COLO668 (cell line): ENCODE data around the gene SLC39A11.
"Not testable (repeated sequence)": the region's sequence is repeated elsewhere in the genome, so short reads cannot be mapped to it uniquely, and the experiment has no call there.

Experiments used
- DNase-seq: peaks from one replicate; lab custom pipeline; 2025; ENCODE audit not compliant: unreplicated experiment; lab: John Stamatoyannopoulos, UW

Gene SLC39A11

GRCh38 chr17:72640415-72641165, 451.9 kb downstream of the SLC39A11 start:
- DNase-seq: peak; percentile 86

GRCh38 chr17:72639711-72640110, 452.8 kb downstream of the SLC39A11 start:
- DNase-seq: no peak

DNA sequence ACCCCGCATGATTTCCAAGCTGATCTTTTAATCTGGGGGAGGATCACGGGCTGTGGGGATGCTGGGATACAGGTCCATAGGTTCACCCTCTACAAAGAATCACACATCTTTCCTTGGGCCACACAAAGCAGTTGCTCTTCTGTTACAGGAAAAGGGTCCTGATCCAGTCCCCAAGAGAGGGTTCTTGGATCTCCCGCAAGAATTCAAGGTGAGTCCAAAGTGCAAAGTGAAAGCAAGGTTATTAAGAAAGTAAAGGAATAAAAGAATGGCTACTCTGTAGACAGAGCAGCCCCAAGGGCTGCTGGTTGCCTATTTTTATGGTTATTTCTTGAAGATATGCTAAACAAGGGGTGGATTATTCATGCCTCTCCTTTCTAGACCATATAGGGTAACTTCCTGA, 453.6 kb downstream of the SLC39A11 start:
- not testable (repeated sequence) for DNase-seq

DNA sequence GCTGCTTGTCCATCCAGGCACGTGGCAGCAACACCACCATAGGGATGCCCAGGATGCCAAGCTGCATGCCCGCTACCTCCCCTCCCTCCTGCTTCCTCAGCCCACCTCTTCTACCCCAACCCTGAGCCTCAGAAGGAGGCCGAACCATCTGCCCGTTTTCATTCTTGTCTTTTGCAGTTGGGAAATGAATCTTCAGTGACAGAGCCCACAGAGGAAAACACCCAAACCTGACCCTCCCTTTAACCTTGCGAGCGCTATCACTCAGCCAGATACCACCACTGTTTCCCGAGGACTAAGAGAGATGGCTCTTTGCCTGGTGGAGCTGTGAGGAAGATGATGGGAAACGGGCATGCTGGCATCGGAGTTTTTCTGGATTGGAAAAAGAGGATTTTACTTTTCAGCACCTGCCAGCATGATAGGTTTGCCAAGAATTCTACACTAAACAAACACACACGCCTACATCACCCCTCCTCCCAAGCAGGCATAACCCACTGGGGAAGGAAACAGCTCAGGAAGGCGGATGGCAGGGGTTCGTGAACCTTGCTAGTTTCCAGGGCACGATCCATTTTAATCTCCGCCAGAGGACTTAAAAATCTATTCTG, 457.4 kb downstream of the SLC39A11 start:
- DNase-seq: peak; percentile 9

DNA sequence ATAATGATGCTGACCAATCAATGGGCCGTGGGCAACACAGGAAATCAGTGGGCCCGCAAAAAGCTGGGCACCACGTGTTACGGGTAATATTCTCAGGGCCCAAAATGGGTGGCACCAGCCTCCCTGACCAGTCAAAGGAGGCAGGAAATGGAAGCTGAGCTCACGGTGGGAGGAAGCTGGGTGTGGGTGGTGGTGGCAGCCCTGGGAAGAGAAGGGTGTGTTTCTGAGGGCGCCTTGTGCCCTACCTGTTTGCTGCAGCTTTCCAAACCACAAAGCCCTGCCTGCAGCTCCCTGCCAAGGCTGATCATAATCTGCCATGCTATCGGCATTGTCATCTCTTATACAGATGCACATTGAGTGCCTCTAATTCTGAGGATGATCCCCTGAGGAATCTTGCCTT, 457.9 kb downstream of the SLC39A11 start:
- DNase-seq: peak; percentile 5

DNA sequence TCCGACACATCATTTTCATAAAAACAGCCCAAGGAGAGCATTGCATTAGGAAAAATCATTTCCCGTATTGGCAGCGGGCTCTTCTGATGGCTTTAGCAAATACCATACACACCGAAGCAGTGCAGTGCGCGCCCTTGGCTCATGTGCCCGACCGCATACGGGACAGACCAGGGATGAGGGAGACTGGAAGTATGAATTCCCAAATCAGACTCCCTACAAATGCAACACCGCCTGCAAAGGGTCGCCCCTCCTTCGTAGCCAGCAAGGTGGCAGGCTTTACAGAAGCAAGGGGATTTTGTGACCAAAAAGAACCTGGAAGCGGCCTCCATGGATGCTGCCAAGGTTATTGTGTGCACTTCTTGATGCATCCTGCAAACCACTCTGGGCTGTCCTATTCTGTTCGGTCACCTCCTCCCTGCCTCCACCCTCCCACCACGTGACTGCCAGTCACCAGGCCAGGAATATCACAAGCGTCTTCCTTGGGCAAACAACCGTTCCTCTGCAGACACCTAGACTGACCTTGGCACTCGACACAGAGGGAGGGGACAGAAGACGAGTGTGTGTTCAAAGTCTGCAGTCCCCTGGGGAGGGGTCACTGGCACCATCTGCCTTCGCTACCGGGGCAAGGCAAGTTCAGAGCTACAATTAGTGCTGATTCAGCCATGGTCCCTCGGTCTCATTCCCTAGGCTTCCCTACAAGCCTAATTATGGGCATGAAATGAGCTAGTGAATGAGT, 460.4 kb downstream of the SLC39A11 start:
- DNase-seq: peak; percentile 53

DNA sequence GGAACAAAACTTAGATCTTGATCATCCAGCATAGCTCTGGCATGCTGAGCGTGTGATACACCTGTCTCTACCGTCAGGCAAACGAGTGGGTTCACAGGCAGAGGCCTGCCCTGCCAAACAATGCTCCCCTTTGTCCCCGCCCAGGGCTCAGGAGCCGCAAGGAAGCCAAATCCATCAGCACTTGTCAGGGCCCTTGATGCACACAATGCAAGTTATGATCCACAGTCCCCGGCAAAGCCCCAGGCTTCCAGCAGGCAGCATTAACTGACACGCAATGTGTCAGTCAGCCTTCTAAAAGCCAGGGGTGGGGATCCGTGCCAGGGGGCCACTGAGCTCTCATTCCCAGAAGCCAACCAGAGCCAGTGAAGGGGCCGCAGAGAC, 460.9 kb downstream of the SLC39A11 start:
- DNase-seq: peak; percentile 48

DNA sequence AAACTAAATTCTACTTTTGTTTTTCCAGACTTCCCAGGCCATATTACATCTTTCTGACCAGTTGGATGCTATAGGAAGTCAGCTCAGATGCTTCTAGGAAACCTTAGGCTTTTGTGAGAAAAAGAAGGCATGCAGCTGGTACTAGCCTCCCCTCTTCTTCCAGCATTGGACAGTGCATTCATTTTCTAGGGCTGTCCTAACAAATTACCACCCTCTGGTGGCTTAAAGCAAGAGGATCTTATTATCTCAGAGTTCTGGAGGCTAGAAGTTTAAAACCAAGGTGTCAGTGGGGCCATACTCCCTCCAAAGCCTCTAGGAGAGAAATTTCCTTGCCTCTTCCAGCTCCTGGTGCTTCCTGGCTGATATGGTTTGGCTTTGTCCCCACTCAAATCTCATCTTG, 467.8 kb downstream of the SLC39A11 start:
- DNase-seq: no peak

DNA sequence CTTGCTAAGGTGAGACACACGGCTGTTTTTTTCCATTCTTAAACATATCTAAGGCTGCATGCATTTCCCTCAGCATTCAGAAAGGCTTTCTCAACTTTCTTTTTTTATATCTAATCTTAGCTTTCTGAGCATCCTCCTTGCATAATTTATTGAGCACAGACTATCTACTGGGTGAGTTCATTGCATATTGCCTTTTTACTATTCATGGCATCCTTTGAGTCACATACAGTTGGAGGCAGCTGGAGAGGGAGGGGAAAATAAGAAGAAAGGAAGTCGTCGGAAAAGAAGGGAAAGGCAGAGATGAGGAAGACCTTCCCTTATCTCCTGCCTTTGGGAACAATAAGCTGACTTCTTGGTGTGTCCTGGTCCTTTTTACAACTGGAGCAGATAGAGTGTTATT, 468.3 kb downstream of the SLC39A11 start:
- no peak for DNase-seq

DNA sequence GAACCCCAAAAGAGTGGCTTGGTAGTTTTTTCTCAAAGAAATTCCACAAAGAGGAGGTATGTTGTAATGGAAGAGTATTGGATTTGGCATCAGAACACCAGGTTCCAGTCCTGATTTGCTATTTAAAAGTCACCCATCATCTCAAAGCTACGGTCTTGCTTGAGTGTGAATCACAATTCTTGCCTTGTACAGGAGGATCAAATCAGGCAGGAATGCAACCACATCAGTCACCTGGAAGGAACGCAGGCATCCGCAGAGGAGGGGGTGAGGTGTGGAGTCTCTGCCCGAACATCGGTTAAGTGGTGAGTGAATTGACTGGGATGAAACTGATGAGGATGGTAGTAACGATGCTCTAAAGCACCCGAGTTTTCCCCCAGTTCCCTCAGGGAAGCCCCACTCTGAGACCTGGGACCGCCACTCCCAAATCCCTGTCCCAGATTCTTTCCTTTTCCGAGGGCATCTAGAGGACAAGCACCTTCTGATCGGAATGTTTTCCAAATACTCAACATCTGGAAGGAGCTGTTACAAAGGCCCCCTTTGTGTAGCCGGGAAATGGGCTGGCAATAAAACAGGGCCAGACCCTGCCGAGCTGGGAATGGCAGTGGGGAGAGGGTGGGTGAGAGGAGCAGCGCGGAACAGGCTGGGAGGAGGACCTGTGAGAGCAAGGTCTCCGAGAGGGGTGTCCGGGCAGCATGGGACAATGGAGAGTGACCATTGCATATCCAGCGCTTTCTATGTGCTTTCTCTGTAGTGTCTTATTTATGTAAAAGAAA, 469.6 kb downstream of the SLC39A11 start:
- DNase-seq: no peak

GRCh38 chr17:72619976-72620650, 472.4 kb downstream of the SLC39A11 start:
- DNase-seq: no peak

DNA sequence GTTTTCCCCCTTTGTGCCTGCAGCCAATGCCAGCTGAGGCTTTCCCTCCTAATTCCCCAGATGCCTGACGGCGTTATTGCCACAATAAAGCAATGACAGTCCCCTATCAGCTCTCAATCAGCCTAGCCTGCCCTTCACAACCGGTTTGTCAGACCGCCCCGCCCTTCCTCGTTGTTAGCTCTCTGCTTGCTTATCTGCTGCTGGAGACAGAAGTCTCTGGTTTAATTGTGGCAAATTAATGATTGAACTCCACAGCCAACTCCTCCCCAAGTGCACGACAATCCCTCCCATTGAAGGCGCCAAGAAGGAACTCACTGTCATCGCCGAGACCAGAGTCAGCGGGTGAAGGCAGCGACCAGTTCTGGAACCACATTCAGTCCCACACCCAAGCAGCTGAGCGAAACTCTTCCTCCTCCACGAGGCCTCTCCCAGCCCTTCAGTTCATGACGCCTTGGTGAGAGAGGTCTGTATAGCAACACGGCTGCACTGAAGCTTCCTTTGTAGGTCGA, 474.4 kb downstream of the SLC39A11 start:
- peak; percentile 74 for DNase-seq

DNA sequence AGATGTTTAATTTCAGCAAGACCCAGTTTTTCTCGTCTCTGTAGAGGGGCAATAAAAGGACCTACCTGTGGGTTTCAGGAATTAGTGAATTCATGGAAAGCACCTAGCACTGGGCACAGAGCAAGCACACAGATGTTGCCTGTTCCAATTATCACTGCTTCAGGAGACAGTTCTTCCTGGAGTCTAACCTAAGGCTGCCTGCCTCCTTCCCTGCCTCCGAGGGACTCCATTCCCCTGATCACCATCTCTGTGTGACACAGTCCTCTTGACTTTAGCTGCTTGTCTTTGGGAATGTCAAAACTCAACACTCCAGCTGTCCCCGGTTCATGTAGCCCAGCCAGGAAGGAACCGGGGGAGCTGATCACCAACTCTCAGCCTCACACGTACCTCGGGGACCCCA, 474.9 kb downstream of the SLC39A11 start:
- no peak for DNase-seq

DNA sequence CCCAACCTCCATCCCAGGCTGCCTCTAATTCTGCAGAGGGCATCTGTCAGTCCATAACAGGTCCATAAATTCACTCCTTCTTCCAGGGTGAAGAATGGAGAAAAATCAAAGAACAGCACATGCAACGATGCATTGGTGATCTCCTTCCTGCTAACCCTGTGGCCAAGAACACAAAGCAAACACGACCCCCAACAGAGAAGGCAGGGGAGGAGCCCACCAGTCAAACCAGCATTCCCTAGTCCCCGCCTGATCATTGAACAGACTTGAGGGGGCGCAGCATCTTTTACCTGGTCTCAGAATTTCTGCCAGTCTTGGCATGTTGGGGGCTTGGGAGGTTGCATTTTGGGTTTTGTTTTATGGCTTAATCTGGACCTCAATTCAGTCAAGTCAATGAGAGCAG, 476.0 kb downstream of the SLC39A11 start:
- no peak for DNase-seq

DNA sequence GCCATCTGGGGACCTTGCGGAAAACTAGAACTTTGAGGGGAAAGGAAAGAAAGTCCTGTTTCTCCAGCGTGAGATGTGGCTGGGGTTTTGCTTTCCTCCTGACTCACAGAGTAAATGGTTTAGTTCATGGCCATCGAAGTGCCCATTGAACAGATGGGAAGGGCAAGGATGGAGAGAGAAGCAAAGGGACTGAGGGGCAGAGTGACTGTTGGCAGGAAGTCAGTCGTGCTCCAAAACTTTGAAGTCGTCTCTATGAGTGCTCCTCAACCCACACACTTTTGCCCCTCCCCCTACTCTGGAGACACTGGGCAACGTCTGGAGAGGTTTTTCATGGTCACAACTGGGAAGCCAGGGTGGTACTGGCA, 476.9 kb downstream of the SLC39A11 start:
- DNase-seq: no peak

- DNase-seq: peak; percentile 66
Observed at GRCh38 chr17:72614871-72615626, 477.4 kb downstream of the SLC39A11 start.

GRCh38 chr17:72614476-72614870, 478.0 kb downstream of the SLC39A11 start:
- no peak for DNase-seq

DNA sequence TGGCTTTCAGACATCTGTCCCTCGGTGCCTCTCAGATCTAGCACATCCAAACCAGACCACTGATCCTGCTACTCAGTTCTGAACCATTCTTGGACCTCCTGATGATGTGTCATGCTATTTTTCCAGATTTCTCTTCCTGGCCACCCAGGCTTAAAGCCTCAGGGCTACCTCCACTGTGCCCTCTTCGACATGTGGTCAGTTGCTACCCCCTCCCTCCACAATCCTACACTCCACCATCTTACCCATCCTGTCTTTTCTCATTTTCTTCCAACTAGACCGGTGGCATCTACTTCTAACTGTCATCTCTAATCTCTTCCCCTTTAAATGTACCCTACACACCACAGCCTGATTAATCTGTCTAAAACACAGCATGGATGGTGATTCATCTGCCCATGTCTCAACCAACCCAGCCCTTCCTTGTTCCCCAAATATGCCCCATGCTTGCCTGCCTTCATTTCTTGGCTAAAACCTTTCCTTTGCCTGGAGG, 478.6 kb downstream of the SLC39A11 start:
- no peak for DNase-seq

GRCh38 chr17:72613396-72613795, 479.1 kb downstream of the SLC39A11 start:
- no peak for DNase-seq

DNA sequence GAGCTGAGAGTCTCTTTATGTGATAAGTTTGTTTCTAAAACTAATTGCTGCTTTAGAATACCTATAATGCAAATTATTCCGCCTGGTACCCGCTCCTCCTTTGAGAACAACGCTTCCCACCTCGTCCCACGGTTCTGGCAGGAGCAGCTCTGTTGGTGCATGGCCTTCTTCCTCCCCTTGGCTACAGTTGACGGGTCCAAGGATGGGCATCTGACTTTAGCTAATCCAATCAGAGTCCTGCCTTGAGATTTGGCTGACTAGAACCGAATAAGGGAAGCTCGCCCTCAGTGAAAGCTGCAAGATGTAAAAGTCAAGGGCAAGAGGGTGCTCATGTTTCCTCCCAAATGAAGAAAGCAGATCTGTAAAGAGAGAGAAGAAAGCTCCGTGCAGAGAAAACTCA, 481.3 kb downstream of the SLC39A11 start:
- DNase-seq: no peak
